ENCODE measurements around the gene ALKBH4. TPM values are rescaled to one million over a fixed set of nuclear protein-coding genes. Genes with fewer than 3 reads are reported as not detected.

The ALKBH4 gene
- total RNA-seq, 5 donors from 2014 or later (not counting 1 experiment from before 2014, with no cell fraction given): 5.6 to 13.5 (median 12.2) TPM

Other genes starting within 250 kb of the ALKBH4 start
- 1 to 10 TPM in 4 of 5 donors, under 1 TPM in 1; 0.90 to 5.0 (median 2.5) TPM for gene SH2B2, start 178.0 kb downstream of the ALKBH4 start, total RNA-seq
- not detected for gene SPDYE6, start 108.4 kb downstream of the ALKBH4 start, total RNA-seq
- 10 to 100 TPM; 37.1 to 56.2 (median 48.3) TPM for gene PRKRIP1, start 68.5 kb downstream of the ALKBH4 start, total RNA-seq
- gene ORAI2, start 31.3 kb downstream of the ALKBH4 start, total RNA-seq: 10 to 100 TPM; 23.0 to 47.5 (median 37.8) TPM
- 10 to 100 TPM; 14.0 to 29.0 (median 23.9) TPM for gene LRWD1, start 121 bp upstream of the ALKBH4 start, total RNA-seq
- 10 to 100 TPM; 35.2 to 53.7 (median 42.3) TPM for gene POLR2J, start 14.1 kb upstream of the ALKBH4 start, total RNA-seq
- 10 to 100 TPM; 18.3 to 57.0 (median 43.0) TPM for gene RASA4B, start 52.9 kb upstream of the ALKBH4 start, total RNA-seq
- 100 to 1,000 TPM in 1 of 5 donors, 10 to 100 TPM in 4; 34.6 to 115 (median 65.8) TPM for gene UPK3BL2, start 78.8 kb upstream of the ALKBH4 start, total RNA-seq
- gene SPDYE2, start 86.4 kb upstream of the ALKBH4 start, total RNA-seq: under 1 TPM; 0.35 to 0.77 (median 0.58) TPM
- 100 to 1,000 TPM in 2 of 5 donors, 10 to 100 TPM in 3; 71.3 to 228 (median 97.5) TPM for gene POLR2J3, start 107.7 kb upstream of the ALKBH4 start, total RNA-seq
- gene RASA4, start 151.9 kb upstream of the ALKBH4 start, total RNA-seq: 10 to 100 TPM; 63.3 to 89.0 (median 71.6) TPM
- 100 to 1,000 TPM in 2 of 5 donors, 10 to 100 TPM in 3; 39.0 to 128 (median 47.3) TPM for gene UPK3BL1, start 177.9 kb upstream of the ALKBH4 start, total RNA-seq
- gene SPDYE2B, start 185.5 kb upstream of the ALKBH4 start, total RNA-seq: not detected
- gene POLR2J2, start 206.8 kb upstream of the ALKBH4 start, total RNA-seq: 10 to 100 TPM; 20.8 to 70.3 (median 23.8) TPM